Testis (tissue), 3 donors: Measurements from ENCODE around the gene ACTA1. TPM values are rescaled to one million over a fixed set of nuclear protein-coding genes. Genes with fewer than 3 reads are reported as not detected.

Source experiments
- DNase-seq: peaks from one replicate; pipeline ENCODE4 v3.0.0-alpha.2; 2019
- H3K27ac ChIP-seq, 2 donors: fragments of 200-600 bp; sonication (generic); one replicate each; pipeline ENCODE4 v1.5.1; 2019
- H3K27me3 ChIP-seq: fragments of 200-600 bp; sonication (generic); one replicate; pipeline ENCODE4 v1.5.1; 2019
- H3K36me3 ChIP-seq: fragments of 200-600 bp; sonication (generic); one replicate; pipeline ENCODE4 v1.5.1; 2017; ENCODE audit warnings: low read depth; ENCODE audit errors: missing control alignments
- H3K4me1 ChIP-seq: fragments of 200-600 bp; sonication (generic); one replicate; pipeline ENCODE4 v1.5.1; 2019
- H3K4me3 ChIP-seq, 2 donors: fragments of 200-600 bp; sonication (generic); one replicate each; pipeline ENCODE4 v1.5.1; 2017 to 2019
- H3K9me3 ChIP-seq: fragments of 200-600 bp; sonication (generic); one replicate; pipeline ENCODE4 v1.5.1; 2017
- POLR2A ChIP-seq: fragments of 450-650 bp; IDR thresholded peaks from one replicate; pipeline ENCODE4 v1.6.1; 2017; ENCODE audit warnings: antibody characterized with exemption, mild to moderate bottlenecking, moderate library complexity
- WGBS, 2 donors: methylation state at CpG; one replicate each; pipeline ENCODE4 v1.1.5; 2018; 5-methylcytosine and 5-hydroxymethylcytosine counted together
- intact Hi-C: fragments of 100-400 bp; cut with DNase I; formaldehyde crosslinking; loops from one replicate; pipeline ENCODE4 v1.15.1; 2023; ENCODE audit warnings: low total_unique reads
- polyA plus RNA-seq: library from polyadenylated mRNA; stranded (reverse); fragments of 350-450 nt; fragmentation: Illumina TruSeq; extraction: RNeasy Lipid Tissue Mini Kit (QIAGEN cat#74804); gene quantifications from one replicate; pipeline ENCODE4 v1.2.3, GENCODE V29; 2014; ENCODE audit warnings: low read depth, low replicate concordance; ENCODE audit not compliant: insufficient read depth
- total RNA-seq, 2 donors: library from RNA; depleted of rRNA; stranded (reverse); fragments of >200 nt; gene quantifications; one replicate each; pipeline ENCODE4 v1.2.3, GENCODE V29; 2016
- TF ChIP-seq, protein P1 (sequence below), 3 experiments: fragments of 450-650 bp in 2 of 3; fragments of 200-600 bp in 1 of 3; sonication (generic) in 1 of 3; IDR thresholded peaks; one replicate each; pipeline ENCODE4 v1.5.1; 2016 to 2019; ENCODE audit warnings: antibody characterized with exemption in 3 of 3, mild to moderate bottlenecking in 2 of 3, moderate library complexity in 1 of 3

ACTA1 gene
- total and polyA plus RNA-seq, 3 donors from 2014 or later, result 0.94 to 136 (median 1.2) TPM

DNA sequence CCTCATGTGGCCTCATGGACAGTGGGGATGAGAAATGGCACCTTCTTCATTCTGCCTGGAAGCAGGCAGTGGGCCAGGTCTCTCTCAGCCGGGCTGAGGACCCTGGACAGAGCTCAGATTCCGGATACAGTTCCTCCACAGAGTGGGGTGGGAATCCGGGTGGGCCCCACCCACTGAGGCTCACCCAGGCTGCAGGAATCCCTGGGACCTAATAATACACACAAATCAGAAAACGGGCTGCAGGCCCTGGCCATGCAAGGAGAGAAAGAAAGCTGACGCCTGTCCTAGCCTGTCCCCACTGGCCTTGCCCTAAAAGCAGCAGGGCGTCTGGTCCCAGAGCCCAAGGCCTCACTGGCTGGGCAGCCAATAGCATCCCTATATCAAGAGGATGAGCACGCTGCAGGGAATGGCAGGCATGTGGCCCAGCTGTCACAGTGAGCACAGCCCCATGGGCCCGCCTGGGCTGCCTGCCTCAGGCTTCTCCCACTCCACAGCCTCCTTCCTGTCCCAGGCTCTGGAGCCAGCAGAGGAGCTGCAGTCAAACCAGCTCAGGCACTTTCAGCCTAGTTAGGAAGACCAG lies 25.3 kb downstream of the ACTA1 start:
- H3K4me3 ChIP-seq, result no peak overlapping the region
- intact Hi-C loops, result no loop called here
- 32 to 50% methylated on average over 6 to 8 of the region's 8 CpGs for WGBS, 2 donors
- H3K4me1 ChIP-seq, result peaks cover 29% of the 10 kb centered on the region
- no peaks in the 10 kb centered on the region for H3K36me3 ChIP-seq
- DNase-seq, result no peak
- no peaks in the 10 kb centered on the region for H3K9me3 ChIP-seq
- TF ChIP-seq, protein P1, sequence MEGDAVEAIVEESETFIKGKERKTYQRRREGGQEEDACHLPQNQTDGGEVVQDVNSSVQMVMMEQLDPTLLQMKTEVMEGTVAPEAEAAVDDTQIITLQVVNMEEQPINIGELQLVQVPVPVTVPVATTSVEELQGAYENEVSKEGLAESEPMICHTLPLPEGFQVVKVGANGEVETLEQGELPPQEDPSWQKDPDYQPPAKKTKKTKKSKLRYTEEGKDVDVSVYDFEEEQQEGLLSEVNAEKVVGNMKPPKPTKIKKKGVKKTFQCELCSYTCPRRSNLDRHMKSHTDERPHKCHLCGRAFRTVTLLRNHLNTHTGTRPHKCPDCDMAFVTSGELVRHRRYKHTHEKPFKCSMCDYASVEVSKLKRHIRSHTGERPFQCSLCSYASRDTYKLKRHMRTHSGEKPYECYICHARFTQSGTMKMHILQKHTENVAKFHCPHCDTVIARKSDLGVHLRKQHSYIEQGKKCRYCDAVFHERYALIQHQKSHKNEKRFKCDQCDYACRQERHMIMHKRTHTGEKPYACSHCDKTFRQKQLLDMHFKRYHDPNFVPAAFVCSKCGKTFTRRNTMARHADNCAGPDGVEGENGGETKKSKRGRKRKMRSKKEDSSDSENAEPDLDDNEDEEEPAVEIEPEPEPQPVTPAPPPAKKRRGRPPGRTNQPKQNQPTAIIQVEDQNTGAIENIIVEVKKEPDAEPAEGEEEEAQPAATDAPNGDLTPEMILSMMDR (IDR thresholded peaks at IDR 0.05), result no peak
- no peak for TF ChIP-seq POLR2A
- H3K27ac ChIP-seq, result no peak overlapping the region
- H3K27me3 ChIP-seq, result no peaks in the 10 kb centered on the region

DNA sequence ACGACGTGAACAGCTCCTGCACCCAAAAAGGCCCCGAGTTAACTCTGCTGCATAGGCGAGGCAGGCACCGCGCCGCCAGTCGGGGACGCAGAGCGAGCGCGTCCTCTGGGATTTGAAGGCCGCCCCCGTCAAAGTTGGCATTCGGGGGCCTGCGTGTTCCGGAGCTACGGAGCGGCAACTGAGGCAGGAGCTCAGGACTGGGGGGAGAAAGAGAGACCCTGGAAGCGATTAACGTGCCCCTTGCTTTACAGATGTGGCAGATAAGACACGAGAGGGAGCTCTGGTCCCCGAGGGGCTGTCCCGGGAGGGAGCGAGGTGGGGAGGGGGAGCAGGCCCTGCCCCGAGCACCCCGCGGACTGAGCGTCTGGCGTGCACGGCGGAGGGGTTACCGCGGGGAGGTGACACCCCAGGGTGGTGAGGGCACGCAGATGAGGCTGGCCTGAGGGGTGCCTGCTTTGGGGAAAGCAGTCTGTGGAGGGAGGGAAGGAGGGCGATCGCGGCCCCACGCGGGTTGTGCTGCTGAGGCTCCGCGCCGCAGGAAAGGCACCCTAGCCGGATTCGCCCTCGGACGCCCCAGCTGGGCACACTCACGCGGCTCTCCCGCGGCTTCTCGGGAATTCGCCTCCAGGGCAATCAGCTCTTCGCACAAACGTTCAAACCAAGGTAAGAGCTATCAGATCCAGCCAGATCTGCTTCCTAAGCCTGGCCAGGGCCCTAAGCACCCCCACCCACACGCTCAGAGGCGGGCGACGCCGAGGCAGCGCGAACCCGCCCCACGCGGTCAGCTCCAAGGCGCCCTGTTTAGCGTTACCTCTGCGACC lies 26.5 kb downstream of the ACTA1 start:
- intact Hi-C loops, result no loop called here
- Histone ChIP-seq H3K27ac (no peak overlapping the region), H3K36me3 (no peaks in the 10 kb centered on the region), H3K4me1 (peaks cover 29% of the 10 kb centered on the region), H3K9me3 (no peaks in the 10 kb centered on the region), H3K4me3 (peak overlapping the region; percentile 24 to 31), H3K27me3 (no peaks in the 10 kb centered on the region)
- DNase-seq, result no peak
- TF ChIP-seq POLR2A, result no peak
- TF ChIP-seq, protein P1 (IDR thresholded peaks at IDR 0.05), result no peak
- 5 to 17% methylated on average over 13 to 68 of the region's 68 CpGs for WGBS, 2 donors

DNA sequence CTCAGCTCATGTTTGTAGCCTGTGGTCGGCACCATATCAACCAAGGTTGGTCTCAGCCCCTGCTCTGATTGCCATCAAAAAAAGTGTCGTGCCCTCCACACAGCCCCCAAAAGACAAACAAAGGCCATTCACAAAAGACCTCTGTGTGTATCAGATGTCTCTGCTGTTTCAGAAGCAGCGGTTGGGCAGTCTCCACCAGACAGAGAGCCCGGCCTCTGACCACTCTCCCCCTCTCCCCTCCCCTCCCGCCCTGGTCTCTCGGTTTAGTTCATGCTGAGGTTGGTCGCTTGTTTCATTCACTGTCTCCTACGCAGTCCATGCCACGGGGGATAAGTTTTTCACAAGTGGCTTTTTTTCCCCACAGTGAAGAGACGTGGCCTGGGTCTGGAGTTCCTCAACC lies 27.1 kb downstream of the ACTA1 start:
- peaks cover 29% of the 10 kb centered on the region for H3K4me1 ChIP-seq
- H3K9me3 ChIP-seq, result no peaks in the 10 kb centered on the region
- no peaks in the 10 kb centered on the region for H3K27me3 ChIP-seq
- DNase-seq, result no peak
- intact Hi-C loops, result no loop called here
- H3K4me3 ChIP-seq, result peak overlapping the region in 1 of 2 donors; percentile 31
- H3K27ac ChIP-seq, result no peak overlapping the region
- TF ChIP-seq, protein P1 (IDR thresholded peaks at IDR 0.05), result no peak
- TF ChIP-seq POLR2A, result no peak
- whole genome bisulfite sequencing, 2 donors, result 17 to 21% methylated on average over 9 to 10 of the region's 10 CpGs
- no peaks in the 10 kb centered on the region for H3K36me3 ChIP-seq

DNA sequence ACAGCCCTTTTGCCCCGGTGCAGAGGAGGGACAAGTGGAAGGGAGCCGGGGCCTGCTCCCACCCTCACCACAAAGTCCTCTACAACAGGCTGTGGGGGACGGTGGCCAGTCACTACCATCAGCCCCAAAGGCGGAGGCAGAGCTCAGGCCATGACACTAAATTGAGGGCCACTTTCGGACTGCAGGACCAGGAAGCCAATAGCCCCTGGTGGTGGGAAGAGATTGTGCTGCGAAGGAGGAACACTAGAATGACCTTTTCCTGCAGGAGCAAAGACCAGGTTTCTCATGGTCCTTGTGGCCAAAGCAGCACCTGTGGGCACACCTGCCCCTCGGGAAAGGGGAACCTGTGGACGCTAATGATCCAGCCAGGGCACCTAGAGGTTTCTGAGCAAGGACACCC lies 30.3 kb downstream of the ACTA1 start:
- TF ChIP-seq POLR2A, result no peak
- TF ChIP-seq, protein P1 (IDR thresholded peaks at IDR 0.05), result no peak
- WGBS, 2 donors, result 59 to 88% methylated on average over 2 to 8 of the region's 8 CpGs
- H3K27me3 ChIP-seq, result no peaks in the 10 kb centered on the region

More for the DNA sequence above, 30.3 kb downstream of the ACTA1 start:
- Histone ChIP-seq H3K4me1 (peaks cover 13% of the 10 kb centered on the region), H3K9me3 (no peaks in the 10 kb centered on the region), H3K4me3 (no peak overlapping the region), H3K27ac (no peak overlapping the region), H3K36me3 (no peaks in the 10 kb centered on the region)
- intact Hi-C loops, result loop anchor here (5.0 kb wide), 1 partner anchor 256 kb away; no protein-coding TSS in a partner anchor
- DNase-seq, result no peak
